Natural killer cell (primary cell): ENCODE results near the gene USP24. TPM values are rescaled to one million over a fixed set of nuclear protein-coding genes. Genes with fewer than 3 reads are reported as not detected.
A peak's percentile ranks its signal among the peaks of the same experiment; 100 is the strongest.

ENCODE experiments used
- ATAC-seq, 3 donors: fragments of 150-1000 bp in 2 of 3; fragments of 200-7000 bp in 1 of 3; cut with Tn5 transposase; 1 replicate in 1 of 3; 2 replicates in 2 of 3; pipeline ENCODE4 v1.10.0; 2021; ENCODE audit warnings: mild to moderate bottlenecking in 2 of 3, moderate library complexity in 2 of 3
- DNase-seq, 2 donors: peaks; one replicate each; pipeline versions ENCODE4 v3.0.0 to v3.0.0-alpha.2; 2013 to 2021; ENCODE audit warnings: mixed read lengths in 1 of 2
- H3K27ac ChIP-seq: one replicate; pipeline ENCODE4 v1.5.1; 2013; ENCODE audit warnings: mild to moderate bottlenecking, low read length
- H3K27me3 ChIP-seq: one replicate; pipeline ENCODE4 v1.6.1; 2013; ENCODE audit warnings: low read length; ENCODE audit not compliant: control insufficient read depth, insufficient read depth
- H3K36me3 ChIP-seq: one replicate; pipeline ENCODE4 v1.6.1; 2013; ENCODE audit warnings: low read length; ENCODE audit not compliant: control insufficient read depth, insufficient read depth
- H3K4me1 ChIP-seq: one replicate; pipeline ENCODE4 v1.6.1; 2013; ENCODE audit warnings: low read length; ENCODE audit not compliant: control insufficient read depth, insufficient read depth
- H3K4me3 ChIP-seq: one replicate; pipeline ENCODE4 v1.5.1; 2013; ENCODE audit warnings: low read length
- H3K9me3 ChIP-seq: one replicate; pipeline ENCODE4 v1.6.1; 2013; ENCODE audit warnings: low read length; ENCODE audit not compliant: control insufficient read depth, insufficient read depth
- H3K27ac Mint-ChIP-seq, 2 donors: one replicate each; pipeline ENCODE4 v1.8.0; 2022; ENCODE audit warnings: mild to moderate bottlenecking in 2 of 2, mixed read lengths in 2 of 2, moderate library complexity in 1 of 2
- H3K27me3 Mint-ChIP-seq, 2 donors: one replicate each; pipeline ENCODE4 v1.8.0; 2022; ENCODE audit warnings: low read depth in 2 of 2, mixed read lengths in 2 of 2
- H3K36me3 Mint-ChIP-seq: one replicate; pipeline ENCODE4 v1.8.0; 2022; ENCODE audit warnings: mixed read lengths
- H3K4me1 Mint-ChIP-seq, 2 donors: one replicate each; pipeline ENCODE4 v1.8.0; 2022; ENCODE audit warnings: mixed read lengths in 2 of 2
- H3K4me3 Mint-ChIP-seq: one replicate; pipeline ENCODE4 v1.8.0; 2022; ENCODE audit warnings: mild to moderate bottlenecking, moderate library complexity, mixed read lengths
- H3K9me3 Mint-ChIP-seq, 2 donors: one replicate each; pipeline ENCODE4 v1.8.0; 2022; ENCODE audit warnings: mixed read lengths in 2 of 2
- CTCF ChIP-seq: fragments of 200-600 bp; IDR thresholded peaks from one replicate; pipeline ENCODE4 v1.8.0; 2022; ENCODE audit warnings: antibody characterized with exemption
- WGBS: methylation state at CpG from one replicate; pipeline ENCODE4 v1.1.7; 2013; ENCODE audit warnings: missing lambda C conversion rate; ENCODE audit not compliant: insufficient coverage; 5-methylcytosine and 5-hydroxymethylcytosine counted together
- intact Hi-C: fragments of 100-400 bp; cut with micrococcal nuclease; formaldehyde crosslinking; loops from one replicate; pipeline ENCODE4 v1.14.2; 2022
- total RNA-seq, 4 donors: library from RNA; stranded (reverse); fragments of 120-200 nt in 1 of 4; gene quantifications; one replicate each; pipeline versions ENCODE4 v1.2.3 to v1.2.4, GENCODE V29; 2013 to 2022

USP24 gene
- total RNA-seq, 3 donors from 2014 or later (not counting 1 experiment from before 2014, with no cell fraction given), result 155 TPM

DNA sequence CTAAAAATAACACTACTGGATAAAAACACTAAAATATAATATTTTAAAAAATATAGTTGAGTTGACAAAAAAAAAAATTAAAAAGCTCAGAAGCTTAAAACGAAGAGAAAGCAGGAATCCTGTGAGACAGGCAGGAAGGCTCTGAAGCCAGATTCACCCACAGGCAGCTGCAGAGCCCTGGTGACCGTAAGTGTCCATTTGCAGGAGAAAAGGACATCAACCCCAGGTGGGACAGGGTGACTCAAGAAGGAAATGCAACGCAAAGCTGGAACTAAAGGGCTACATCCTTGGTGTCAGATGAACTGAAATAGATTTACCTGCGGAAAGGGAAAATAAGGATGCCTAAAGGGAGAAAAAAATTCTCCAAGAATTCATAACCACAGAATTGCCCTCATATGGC lies 46.8 kb downstream of the USP24 start:
- Histone ChIP-seq H3K4me1 (no peaks in the 10 kb centered on the region), H3K4me3 (no peak overlapping the region), H3K36me3 (peaks cover 65% of the 10 kb centered on the region), H3K9me3 (no peaks in the 10 kb centered on the region), H3K27me3 (no peaks in the 10 kb centered on the region), H3K27ac (no peak overlapping the region)
- intact Hi-C loops, result no loop called here
- DNase-seq (no peak), ATAC-seq (no peak)
- Mint-ChIP-seq H3K4me3 (no peak overlapping the region), H3K4me1 (peaks cover 30 to 37% of the 10 kb centered on the region in 2 donors), H3K9me3 (no peaks in the 10 kb centered on the region), H3K27me3 (no peaks in the 10 kb centered on the region), H3K27ac (peak overlapping the region in 1 of 2 donors; percentile 4), H3K36me3 (peaks cover 13% of the 10 kb centered on the region)
- 99% methylated on average over 3 of the region's 4 CpGs for WGBS
- TF ChIP-seq CTCF, result no peak

DNA sequence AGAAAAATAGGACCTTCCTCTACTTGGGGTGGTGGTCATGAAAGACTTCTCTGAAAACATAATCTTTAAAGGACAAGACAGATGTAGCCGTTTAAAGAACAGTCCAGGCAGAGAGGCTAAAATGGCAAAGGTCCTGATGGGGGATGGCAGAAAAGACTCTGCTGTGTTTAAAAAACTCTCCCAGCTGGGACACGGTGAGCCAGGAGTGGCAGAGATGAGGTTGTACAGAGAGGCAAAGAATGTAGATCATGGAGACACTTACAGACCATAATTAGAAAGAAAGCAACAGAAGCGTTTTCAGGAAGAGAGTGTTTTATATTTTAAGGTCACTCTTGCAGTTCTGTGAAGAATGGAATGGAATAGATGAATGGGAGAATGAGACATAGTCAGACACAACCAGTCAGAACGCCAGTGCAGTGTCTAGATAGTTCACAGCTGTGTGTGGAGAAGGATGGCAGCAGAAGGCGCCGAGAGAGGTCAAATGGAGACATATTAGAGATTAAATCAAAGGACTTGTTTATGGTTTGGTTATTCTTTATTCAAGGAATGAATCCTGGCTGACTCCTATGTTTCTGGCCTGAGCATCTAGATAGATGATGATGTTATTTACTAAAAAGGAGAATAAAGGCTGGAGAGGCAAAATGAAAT lies 47.8 kb downstream of the USP24 start:
- no peaks in the 10 kb centered on the region for H3K27me3 Mint-ChIP-seq
- DNase-seq (no peak), ATAC-seq (no peak)
- H3K4me3 Mint-ChIP-seq, result no peak overlapping the region
- peaks cover 30 to 37% of the 10 kb centered on the region in 2 donors for H3K4me1 Mint-ChIP-seq
- no peak overlapping the region for H3K4me3 ChIP-seq
- WGBS, result 94% methylated on average over 6 of the region's 6 CpGs
- intact Hi-C loops, result no loop called here
- H3K27ac ChIP-seq, result no peak overlapping the region
- H3K27me3 ChIP-seq, result no peaks in the 10 kb centered on the region
- no peaks in the 10 kb centered on the region for H3K9me3 ChIP-seq
- no peaks in the 10 kb centered on the region for H3K4me1 ChIP-seq
- H3K9me3 Mint-ChIP-seq, result no peaks in the 10 kb centered on the region
- H3K36me3 ChIP-seq, result peaks cover 61% of the 10 kb centered on the region
- H3K36me3 Mint-ChIP-seq, result peaks cover 13% of the 10 kb centered on the region
- peak overlapping the region; percentile 4 to 15 for H3K27ac Mint-ChIP-seq
- no peak for TF ChIP-seq CTCF

- no peaks in the 10 kb centered on the region for H3K9me3 Mint-ChIP-seq
- H3K27ac Mint-ChIP-seq, result peak overlapping the region in 1 of 2 donors; percentile 5
- peaks cover 22 to 29% of the 10 kb centered on the region in 2 donors for H3K4me1 Mint-ChIP-seq
- intact Hi-C loops, result no loop called here
- WGBS, result 100% methylated on average over 1 of the region's 2 CpGs
- ATAC-seq, result no peak
- H3K4me3 Mint-ChIP-seq, result no peak overlapping the region
- Histone ChIP-seq H3K4me1 (no peaks in the 10 kb centered on the region), H3K4me3 (no peak overlapping the region), H3K27me3 (no peaks in the 10 kb centered on the region), H3K9me3 (no peaks in the 10 kb centered on the region), H3K36me3 (peaks cover 66% of the 10 kb centered on the region), H3K27ac (no peak overlapping the region)
- H3K36me3 Mint-ChIP-seq, result peaks cover 13% of the 10 kb centered on the region
- TF ChIP-seq CTCF, result no peak
- no peaks in the 10 kb centered on the region for H3K27me3 Mint-ChIP-seq
- DNase-seq, result no peak
Observed at GRCh38 chr1:55164906-55165305, 50.3 kb downstream of the USP24 start.

GRCh38 chr1:55159571-55159970 lies 55.6 kb downstream of the USP24 start:
- intact Hi-C loops, result no loop called here
- H3K4me3 ChIP-seq, result no peak overlapping the region
- H3K36me3 ChIP-seq, result peaks cover 73% of the 10 kb centered on the region
- peak overlapping the region in 1 of 2 donors; percentile 34 for H3K27ac Mint-ChIP-seq
- H3K36me3 Mint-ChIP-seq, result peaks cover 9% of the 10 kb centered on the region
- no peaks in the 10 kb centered on the region for H3K27me3 Mint-ChIP-seq
- ATAC-seq (no peak), DNase-seq (no peak)
- no peaks in the 10 kb centered on the region for H3K9me3 Mint-ChIP-seq
- H3K4me1 ChIP-seq, result no peaks in the 10 kb centered on the region
- H3K9me3 ChIP-seq, result no peaks in the 10 kb centered on the region
- no peak for TF ChIP-seq CTCF
- H3K27me3 ChIP-seq, result no peaks in the 10 kb centered on the region
- H3K4me1 Mint-ChIP-seq, result peaks cover 0 to 7% of the 10 kb centered on the region in 2 donors
- WGBS, result no CpG with 5 or more reads among the region's 2 CpGs
- H3K4me3 Mint-ChIP-seq, result no peak overlapping the region
- H3K27ac ChIP-seq, result no peak overlapping the region
